Central memory CD8-positive, alpha-beta T cell (primary cell): ENCODE data around the gene FAIM2.

ENCODE experiments used
- ATAC-seq: fragments of 150-1000 bp; cut with Tn5 transposase; replicated peaks from 2 replicates; pipeline ENCODE4 v1.10.0; 2022; ENCODE audit warnings: mild to moderate bottlenecking, moderate FRiP score, moderate number of reproducible peaks; ENCODE audit not compliant: poor library complexity, severe bottlenecking; ENCODE audit errors: extremely low read depth
- DNase-seq, 2 donors: peaks; one replicate each; pipeline ENCODE4 v3.0.0; 2021; ENCODE audit warnings: low spot score in 2 of 2
- H3K27ac Mint-ChIP-seq: one replicate; pipeline ENCODE4 v1.8.0; 2022; ENCODE audit warnings: low read depth, mild to moderate bottlenecking, moderate library complexity, mixed read lengths
- H3K27me3 Mint-ChIP-seq: one replicate; pipeline ENCODE4 v1.8.0; 2022; ENCODE audit warnings: mixed read lengths
- H3K36me3 Mint-ChIP-seq: one replicate; pipeline ENCODE4 v1.8.0; 2022; ENCODE audit warnings: mild to moderate bottlenecking, moderate library complexity, mixed read lengths; ENCODE audit not compliant: insufficient read depth
- H3K4me1 Mint-ChIP-seq: one replicate; pipeline ENCODE4 v1.8.0; 2022; ENCODE audit warnings: mixed read lengths
- H3K4me3 Mint-ChIP-seq: one replicate; pipeline ENCODE4 v1.8.0; 2022; ENCODE audit warnings: mild to moderate bottlenecking, moderate library complexity, mixed read lengths
- H3K9me3 Mint-ChIP-seq: one replicate; pipeline ENCODE4 v1.8.0; 2022; ENCODE audit warnings: mixed read lengths

FAIM2 gene

GRCh38 chr12:49893753-49894750 is 9.6 kb downstream of the FAIM2 start:
- H3K36me3 Mint-ChIP-seq = no peaks in the 10 kb centered on the region
- H3K4me1 Mint-ChIP-seq = peaks cover 8% of the 10 kb centered on the region
- ATAC-seq (no peak), DNase-seq (no peak)
- H3K4me3 Mint-ChIP-seq = no peak overlapping the region
- no peaks in the 10 kb centered on the region for H3K9me3 Mint-ChIP-seq
- no peak overlapping the region for H3K27ac Mint-ChIP-seq
- peaks cover 41% of the 10 kb centered on the region for H3K27me3 Mint-ChIP-seq

GRCh38 chr12:49892732-49893317 is 10.9 kb downstream of the FAIM2 start:
- no peaks in the 10 kb centered on the region for H3K9me3 Mint-ChIP-seq
- no peak overlapping the region for H3K27ac Mint-ChIP-seq
- H3K4me1 Mint-ChIP-seq = peaks cover 8% of the 10 kb centered on the region
- ATAC-seq (no peak), DNase-seq (no peak)
- no peaks in the 10 kb centered on the region for H3K36me3 Mint-ChIP-seq
- H3K4me3 Mint-ChIP-seq = no peak overlapping the region
- peaks cover 30% of the 10 kb centered on the region for H3K27me3 Mint-ChIP-seq

DNA sequence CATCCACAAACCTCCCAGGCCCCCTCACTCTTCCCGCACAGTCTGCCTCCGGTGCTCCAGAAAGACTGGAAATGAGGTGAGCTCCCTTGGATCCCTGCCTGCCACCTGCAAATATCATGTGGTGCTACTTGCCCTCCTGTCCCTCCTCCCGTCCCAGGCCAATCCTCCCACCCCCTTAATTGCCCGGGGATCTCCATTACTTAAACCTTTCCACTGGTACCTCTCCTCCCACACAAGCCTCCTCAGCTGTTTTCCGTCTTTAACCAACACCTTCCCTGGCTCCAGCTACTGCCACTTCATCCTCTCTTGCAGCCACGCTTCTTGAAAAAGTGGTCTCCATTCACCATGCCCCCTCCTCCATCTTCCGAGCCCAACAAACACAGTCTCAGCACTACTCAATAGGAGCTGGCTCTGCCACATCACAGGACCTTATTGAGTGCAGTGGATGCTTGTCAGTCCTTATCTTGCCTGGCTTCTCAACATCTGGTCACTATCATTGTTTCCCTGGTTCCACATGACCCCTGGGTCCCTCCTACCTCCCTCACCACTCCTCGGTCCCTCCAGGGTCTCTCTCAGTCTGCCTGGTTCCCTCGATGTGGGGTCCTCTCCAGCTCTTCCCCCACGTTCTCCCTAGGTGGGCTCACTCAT is 11.5 kb downstream of the FAIM2 start:
- DNase-seq (no peak), ATAC-seq (no peak)
- Mint-ChIP-seq H3K9me3 (no peaks in the 10 kb centered on the region), H3K36me3 (no peaks in the 10 kb centered on the region), H3K27me3 (peaks cover 27% of the 10 kb centered on the region), H3K4me1 (peaks cover 8% of the 10 kb centered on the region), H3K4me3 (no peak overlapping the region), H3K27ac (no peak overlapping the region)

DNA sequence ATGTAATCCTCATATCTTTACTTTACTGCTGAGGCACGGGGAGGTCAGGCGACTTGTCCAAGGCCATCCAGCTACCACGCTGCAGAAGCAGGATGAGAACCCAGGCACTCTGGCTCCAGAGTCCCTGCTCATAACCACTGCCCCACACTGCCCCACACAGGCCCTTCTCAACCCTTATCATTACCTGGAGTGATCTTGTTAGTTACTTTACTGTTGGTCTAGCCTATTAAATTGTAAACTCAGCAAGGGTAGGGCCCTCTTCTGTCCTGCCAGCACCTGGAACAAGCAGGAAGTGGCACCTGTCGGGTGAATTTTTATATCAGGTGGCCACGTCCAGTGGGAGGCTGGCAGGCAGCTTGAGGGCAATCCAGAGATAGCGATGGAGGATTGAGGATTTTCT is 12.2 kb downstream of the FAIM2 start:
- no peak for ATAC-seq
- Mint-ChIP-seq H3K9me3 (no peaks in the 10 kb centered on the region), H3K36me3 (no peaks in the 10 kb centered on the region), H3K4me3 (no peak overlapping the region), H3K27ac (no peak overlapping the region), H3K27me3 (peaks cover 33% of the 10 kb centered on the region), H3K4me1 (peaks cover 8% of the 10 kb centered on the region)
- no peak for DNase-seq

GRCh38 chr12:49891012-49891411 is 12.7 kb downstream of the FAIM2 start:
- Mint-ChIP-seq H3K4me3 (no peak overlapping the region), H3K36me3 (no peaks in the 10 kb centered on the region), H3K9me3 (no peaks in the 10 kb centered on the region), H3K4me1 (peaks cover 8% of the 10 kb centered on the region), H3K27ac (no peak overlapping the region), H3K27me3 (peaks cover 37% of the 10 kb centered on the region)
- no peak for ATAC-seq
- no peak for DNase-seq

DNA sequence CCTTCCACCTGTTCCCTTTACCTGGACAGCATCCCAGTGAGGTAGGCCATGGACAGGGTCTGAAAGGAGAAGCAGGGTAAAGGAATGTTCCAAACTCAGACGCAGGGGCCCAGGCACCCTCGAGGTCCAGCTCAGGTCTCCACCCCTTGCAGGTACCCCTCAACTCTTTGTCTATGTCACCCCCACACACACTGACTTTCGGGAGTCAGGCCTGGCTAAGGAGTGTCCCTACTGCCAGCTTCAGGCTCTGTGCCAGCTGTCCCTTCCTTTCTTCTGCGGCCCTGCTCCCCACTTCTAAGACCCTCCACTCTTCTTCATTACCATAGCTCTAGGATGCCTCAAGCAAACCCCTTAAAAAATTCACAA is 13.6 kb downstream of the FAIM2 start:
- H3K4me1 Mint-ChIP-seq = peaks cover 8% of the 10 kb centered on the region
- no peaks in the 10 kb centered on the region for H3K9me3 Mint-ChIP-seq
- peaks cover 47% of the 10 kb centered on the region for H3K27me3 Mint-ChIP-seq
- DNase-seq = no peak
- H3K27ac Mint-ChIP-seq = no peak overlapping the region
- ATAC-seq = no peak
- no peaks in the 10 kb centered on the region for H3K36me3 Mint-ChIP-seq
- no peak overlapping the region for H3K4me3 Mint-ChIP-seq

GRCh38 chr12:49889361-49890095 is 14.2 kb downstream of the FAIM2 start:
- Mint-ChIP-seq H3K27me3 (peaks cover 51% of the 10 kb centered on the region), H3K36me3 (no peaks in the 10 kb centered on the region), H3K27ac (no peak overlapping the region), H3K4me3 (no peak overlapping the region), H3K9me3 (no peaks in the 10 kb centered on the region), H3K4me1 (peaks cover 8% of the 10 kb centered on the region)
- ATAC-seq = no peak
- no peak for DNase-seq

GRCh38 chr12:49888461-49889151 is 15.1 kb downstream of the FAIM2 start:
- peaks cover 60% of the 10 kb centered on the region for H3K27me3 Mint-ChIP-seq
- peaks cover 1% of the 10 kb centered on the region for H3K36me3 Mint-ChIP-seq
- DNase-seq (no peak), ATAC-seq (no peak)
- H3K4me3 Mint-ChIP-seq = no peak overlapping the region
- H3K9me3 Mint-ChIP-seq = no peaks in the 10 kb centered on the region
- peaks cover 8% of the 10 kb centered on the region for H3K4me1 Mint-ChIP-seq
- no peak overlapping the region for H3K27ac Mint-ChIP-seq

DNA sequence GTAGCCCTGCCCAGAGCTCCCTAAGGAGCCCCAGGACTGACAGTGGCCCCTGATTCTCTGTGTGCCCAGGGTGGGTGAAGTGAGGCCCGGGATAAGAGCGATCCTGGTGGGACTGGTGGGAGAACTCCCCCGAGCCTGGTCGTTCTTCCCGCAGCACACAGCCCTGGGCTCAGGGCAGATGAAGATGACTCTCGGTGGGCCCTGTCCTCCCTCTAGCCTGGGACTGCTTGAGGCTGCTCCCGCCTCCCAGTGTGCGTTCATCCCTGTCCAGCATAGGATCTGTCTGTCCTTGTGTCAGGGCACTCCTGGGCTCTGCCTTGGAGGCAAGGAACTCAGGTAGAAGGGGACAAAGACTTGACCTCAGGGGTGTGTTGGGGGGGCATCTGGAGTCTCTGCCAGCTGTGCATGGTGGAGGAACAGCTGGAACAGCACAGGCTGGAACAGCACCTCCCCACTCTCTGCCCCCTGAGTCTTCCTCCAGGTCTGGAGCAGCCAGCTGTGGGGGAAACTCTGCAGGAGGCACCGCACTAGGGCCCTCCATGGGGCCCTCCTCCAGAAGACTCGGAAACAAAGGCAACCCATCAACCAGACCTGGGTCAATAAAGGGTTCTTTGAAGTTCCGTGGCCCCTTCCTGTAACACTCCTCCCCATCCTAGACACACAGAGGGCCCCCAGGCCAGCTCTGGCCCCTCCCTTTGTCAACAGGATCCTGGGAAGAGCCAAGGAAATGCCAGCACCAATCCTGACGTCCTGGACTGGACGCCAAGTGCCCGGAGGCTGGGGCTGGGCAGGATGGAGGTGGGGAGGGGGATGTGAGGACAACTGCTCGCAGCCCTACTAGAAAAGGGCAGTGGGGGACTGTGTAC is 15.9 kb downstream of the FAIM2 start:
- H3K36me3 Mint-ChIP-seq = peaks cover 1% of the 10 kb centered on the region
- ATAC-seq (no peak), DNase-seq (no peak)
- H3K4me3 Mint-ChIP-seq = no peak overlapping the region
- H3K27ac Mint-ChIP-seq = no peak overlapping the region
- H3K9me3 Mint-ChIP-seq = no peaks in the 10 kb centered on the region
- H3K27me3 Mint-ChIP-seq = peaks cover 56% of the 10 kb centered on the region
- peaks cover 7% of the 10 kb centered on the region for H3K4me1 Mint-ChIP-seq

DNA sequence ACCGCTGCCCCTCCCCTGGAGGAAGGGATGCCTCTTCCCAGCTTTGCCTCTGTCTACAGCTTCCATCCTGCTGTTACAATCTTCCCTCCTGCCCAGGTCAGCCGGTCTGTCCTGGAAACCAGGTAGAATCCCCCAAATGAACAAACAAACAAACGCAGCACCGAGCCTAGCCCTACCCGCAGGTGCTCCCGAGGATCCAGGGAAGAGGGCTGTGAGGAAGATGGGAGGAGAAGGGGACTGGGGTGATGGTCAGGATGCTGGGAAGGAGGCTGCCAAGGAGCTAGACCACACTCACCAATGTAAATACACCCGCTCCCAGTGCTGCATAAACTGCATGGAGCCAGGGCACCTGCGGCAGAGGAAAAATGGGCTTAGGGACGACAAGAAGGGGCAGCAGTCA is 16.6 kb downstream of the FAIM2 start:
- no peaks in the 10 kb centered on the region for H3K9me3 Mint-ChIP-seq
- no peak overlapping the region for H3K27ac Mint-ChIP-seq
- peaks cover 1% of the 10 kb centered on the region for H3K36me3 Mint-ChIP-seq
- peaks cover under 1% of the 10 kb centered on the region for H3K4me1 Mint-ChIP-seq
- no peak overlapping the region for H3K4me3 Mint-ChIP-seq
- ATAC-seq (no peak), DNase-seq (no peak)
- peaks cover 49% of the 10 kb centered on the region for H3K27me3 Mint-ChIP-seq

- no peak overlapping the region for H3K27ac Mint-ChIP-seq
- no peak for ATAC-seq
- H3K4me3 Mint-ChIP-seq = no peak overlapping the region
- peaks cover 42% of the 10 kb centered on the region for H3K27me3 Mint-ChIP-seq
- DNase-seq = no peak
- H3K9me3 Mint-ChIP-seq = no peaks in the 10 kb centered on the region
- peaks cover 1% of the 10 kb centered on the region for H3K36me3 Mint-ChIP-seq
- no peaks in the 10 kb centered on the region for H3K4me1 Mint-ChIP-seq
These were observed 17.8 kb downstream of the FAIM2 start for GRCh38 chr12:49885663-49886461.
